ENCODE data around the gene TBRG4. TPM values are rescaled to one million over a fixed set of nuclear protein-coding genes. Genes with fewer than 3 reads are reported as not detected.

The TBRG4 gene
- total RNA-seq, 1 experiment from 2014 or later: 107 TPM

GRCh38 chr7:45103958-45104843 is 7.3 kb downstream of the TBRG4 start:
- no peak overlapping the region for H3K9ac ChIP-seq (ENCODE audit: low read length)
- POLR2A ChIA-PET (ENCODE audit: unreplicated experiment): no interaction called here

GRCh38 chr7:45102785-45103712 is 8.4 kb downstream of the TBRG4 start:
- Histone ChIP-seq H3K9me2 (replicated peaks; ENCODE audit: low read length) (no peaks in the 10 kb centered on the region), H3K9me3 (ENCODE audit: low read length) (no peaks in the 10 kb centered on the region), H2AFZ (ENCODE audit: low read length) (no peak overlapping the region), H3F3A (ENCODE audit: low read length, unreplicated experiment) (no peaks in the 10 kb centered on the region), H3K4me1 (ENCODE audit: insufficient read depth, low read length) (peaks cover under 1% of the 10 kb centered on the region; the same call in 1 of the 2 replicates), H3K36me3 (ENCODE audit: low read depth, low read length) (peaks cover 83% of the 10 kb centered on the region), H3K79me2 (ENCODE audit: low read length) (peaks cover 27% of the 10 kb centered on the region), H3K27ac (ENCODE audit: low read length) (no peak overlapping the region), H3K9ac (ENCODE audit: low read length) (no peak overlapping the region), H3K4me3 (ENCODE audit: low read length) (no peak overlapping the region), H3K27me3 (ENCODE audit: low read length) (no peaks in the 10 kb centered on the region), H4K20me1 (ENCODE audit: low read length) (peaks cover 23% of the 10 kb centered on the region; the same call in 1 of the 2 replicates), H3K4me2 (ENCODE audit: low read length) (no peak overlapping the region)
- BruUV-seq (replicated peaks): no TSS peak
- ChIA-PET CTCF (no interaction called here), POLR2A (ENCODE audit: unreplicated experiment) (no interaction called here)
- ATAC-seq (no peak), DNase-seq (no peak)
- no peak for TF ChIP-seq CTCF (conservative IDR thresholded peaks at IDR 0.05; ENCODE audit: low read depth, low read length)
- no peak for TF ChIP-seq EZH2phosphoT487 (IDR thresholded peaks at IDR 0.05; ENCODE audit: borderline replicate concordance, low read length)
- TF ChIP-seq EZH2 (IDR thresholded peaks at IDR 0.05; ENCODE audit: low read length, unreplicated experiment): no peak
- intact Hi-C loops (cut with micrococcal nuclease): no loop called here

More at GRCh38 chr7:45103958-45104843, 7.3 kb downstream of the TBRG4 start:
- no peak overlapping the region for H3K27ac ChIP-seq (ENCODE audit: low read length)
- no peak for DNase-seq
- H3K36me3 ChIP-seq (ENCODE audit: low read depth, low read length): peaks cover 91% of the 10 kb centered on the region
- intact Hi-C loops (cut with micrococcal nuclease): no loop called here
- ATAC-seq: no peak
- CTCF ChIA-PET: no interaction called here
- BruUV-seq (replicated peaks): no TSS peak
- H3K9me2 ChIP-seq (replicated peaks; ENCODE audit: low read length): no peaks in the 10 kb centered on the region
- peaks cover 31% of the 10 kb centered on the region; the same call in 1 of the 2 replicates for H4K20me1 ChIP-seq (ENCODE audit: low read length)
- TF ChIP-seq EZH2phosphoT487 (IDR thresholded peaks at IDR 0.05; ENCODE audit: borderline replicate concordance, low read length): no peak
- TF ChIP-seq CTCF (conservative IDR thresholded peaks at IDR 0.05; ENCODE audit: low read depth, low read length): no peak
- no peak overlapping the region for H3K4me2 ChIP-seq (ENCODE audit: low read length)
- peaks cover 12% of the 10 kb centered on the region for H3K4me1 ChIP-seq (ENCODE audit: insufficient read depth, low read length)
- H3K79me2 ChIP-seq (ENCODE audit: low read length): peaks cover 39% of the 10 kb centered on the region
- no peak overlapping the region for H3K4me3 ChIP-seq (ENCODE audit: low read length)
- no peaks in the 10 kb centered on the region for H3F3A ChIP-seq (ENCODE audit: low read length, unreplicated experiment)
- no peaks in the 10 kb centered on the region for H3K9me3 ChIP-seq (ENCODE audit: low read length)
- H2AFZ ChIP-seq (ENCODE audit: low read length): no peak overlapping the region
- H3K27me3 ChIP-seq (ENCODE audit: low read length): no peaks in the 10 kb centered on the region
